Vagina (tissue), 2 donors: ENCODE measurements around the gene RAB5B. TPM values are rescaled to one million over a fixed set of nuclear protein-coding genes. Genes with fewer than 3 reads are reported as not detected.

Source experiments
- DNase-seq, 2 donors: peaks; one replicate each; pipeline ENCODE4 v3.0.0-alpha.2; 2017; ENCODE audit errors: extremely low spot score in 2 of 2
- H3K27ac ChIP-seq: fragments of 200-600 bp; sonication (generic); one replicate; pipeline ENCODE4 v1.5.1; 2019
- H3K27me3 ChIP-seq: fragments of 200-600 bp; sonication (generic); one replicate; pipeline ENCODE4 v1.5.1; 2019
- H3K36me3 ChIP-seq, 2 donors: fragments of 200-600 bp; sonication (generic); one replicate each; pipeline ENCODE4 v1.5.1; 2017 to 2019
- H3K4me1 ChIP-seq: fragments of 200-600 bp; sonication (generic); one replicate; pipeline ENCODE4 v1.5.1; 2019
- H3K4me3 ChIP-seq, 2 donors: fragments of 200-600 bp; sonication (generic); 1 replicate in 1 of 2; 2 replicates in 1 of 2; pipeline ENCODE4 v1.5.1; 2016 to 2019
- H3K9me3 ChIP-seq: fragments of 200-600 bp; sonication (generic); one replicate; pipeline ENCODE4 v1.5.1; 2019
- POLR2A ChIP-seq, 2 donors: fragments of 450-650 bp; IDR thresholded peaks; one replicate each; pipeline ENCODE4 v1.6.1; 2017; ENCODE audit warnings: antibody characterized with exemption in 2 of 2, mild to moderate bottlenecking in 2 of 2, moderate library complexity in 2 of 2
- POLR2AphosphoS5 ChIP-seq, 2 donors: sonication (generic); formaldehyde crosslinking; IDR thresholded peaks; one replicate each; pipeline ENCODE4 v1.9.0; 2017; ENCODE audit warnings: antibody characterized with exemption in 2 of 2, mild to moderate bottlenecking in 2 of 2, low read depth in 1 of 2; ENCODE audit not compliant: insufficient read depth in 1 of 2
- intact Hi-C: fragments of 100-400 bp; cut with DNase I; formaldehyde crosslinking; loops from one replicate; pipeline ENCODE4 v1.15.1; 2023
- total RNA-seq: library from RNA; depleted of rRNA; stranded (reverse); fragments of >200 nt; gene quantifications from one replicate; pipeline ENCODE4 v1.2.3, GENCODE V29; 2016
- TF ChIP-seq, protein P1 (sequence below), 3 experiments: fragments of 450-650 bp in 2 of 3; fragments of 200-600 bp in 1 of 3; sonication (generic) in 1 of 3; IDR thresholded peaks; one replicate each; pipeline ENCODE4 v1.5.1; 2017 to 2019; ENCODE audit warnings: antibody characterized with exemption in 3 of 3, mild to moderate bottlenecking in 2 of 3, moderate library complexity in 2 of 3

The RAB5B gene
- total RNA-seq, 1 donor from 2014 or later: 80.5 TPM

DNA sequence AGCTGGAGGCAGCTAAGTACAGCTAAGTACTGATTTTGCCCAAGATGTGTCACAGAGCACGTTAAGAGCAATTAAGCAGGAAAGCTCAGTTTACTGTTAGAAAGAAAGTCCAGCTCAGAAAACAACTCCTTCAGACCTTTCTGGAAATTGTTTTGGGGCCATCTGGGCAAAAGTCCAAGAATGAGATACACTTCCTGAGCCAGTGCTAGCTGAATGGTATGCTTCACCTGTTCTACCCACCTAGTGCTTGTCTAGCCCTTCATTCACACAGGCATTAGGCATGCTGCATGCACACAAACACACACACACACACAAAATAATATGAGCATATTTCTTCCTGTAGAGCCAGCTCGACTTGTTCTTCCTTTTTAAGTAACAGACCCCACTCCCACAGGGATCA, 40.3 kb downstream of the RAB5B start:
- no peak overlapping the region for H3K27ac ChIP-seq
- no peaks in the 10 kb centered on the region for H3K36me3 ChIP-seq
- DNase-seq: no peak
- H3K27me3 ChIP-seq: no peaks in the 10 kb centered on the region
- H3K4me3 ChIP-seq: no peak overlapping the region
- H3K4me1 ChIP-seq: no peaks in the 10 kb centered on the region
- H3K9me3 ChIP-seq: no peaks in the 10 kb centered on the region
- TF ChIP-seq, protein P1, sequence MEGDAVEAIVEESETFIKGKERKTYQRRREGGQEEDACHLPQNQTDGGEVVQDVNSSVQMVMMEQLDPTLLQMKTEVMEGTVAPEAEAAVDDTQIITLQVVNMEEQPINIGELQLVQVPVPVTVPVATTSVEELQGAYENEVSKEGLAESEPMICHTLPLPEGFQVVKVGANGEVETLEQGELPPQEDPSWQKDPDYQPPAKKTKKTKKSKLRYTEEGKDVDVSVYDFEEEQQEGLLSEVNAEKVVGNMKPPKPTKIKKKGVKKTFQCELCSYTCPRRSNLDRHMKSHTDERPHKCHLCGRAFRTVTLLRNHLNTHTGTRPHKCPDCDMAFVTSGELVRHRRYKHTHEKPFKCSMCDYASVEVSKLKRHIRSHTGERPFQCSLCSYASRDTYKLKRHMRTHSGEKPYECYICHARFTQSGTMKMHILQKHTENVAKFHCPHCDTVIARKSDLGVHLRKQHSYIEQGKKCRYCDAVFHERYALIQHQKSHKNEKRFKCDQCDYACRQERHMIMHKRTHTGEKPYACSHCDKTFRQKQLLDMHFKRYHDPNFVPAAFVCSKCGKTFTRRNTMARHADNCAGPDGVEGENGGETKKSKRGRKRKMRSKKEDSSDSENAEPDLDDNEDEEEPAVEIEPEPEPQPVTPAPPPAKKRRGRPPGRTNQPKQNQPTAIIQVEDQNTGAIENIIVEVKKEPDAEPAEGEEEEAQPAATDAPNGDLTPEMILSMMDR (IDR thresholded peaks at IDR 0.05): no peak
- no peak for TF ChIP-seq POLR2AphosphoS5 (IDR thresholded peaks at IDR 0.05; ENCODE audit: insufficient read depth in 1 of 2, low read depth in 1 of 2)
- no peak for TF ChIP-seq POLR2A (IDR thresholded peaks at IDR 0.05)
- intact Hi-C loops: no loop called here

DNA sequence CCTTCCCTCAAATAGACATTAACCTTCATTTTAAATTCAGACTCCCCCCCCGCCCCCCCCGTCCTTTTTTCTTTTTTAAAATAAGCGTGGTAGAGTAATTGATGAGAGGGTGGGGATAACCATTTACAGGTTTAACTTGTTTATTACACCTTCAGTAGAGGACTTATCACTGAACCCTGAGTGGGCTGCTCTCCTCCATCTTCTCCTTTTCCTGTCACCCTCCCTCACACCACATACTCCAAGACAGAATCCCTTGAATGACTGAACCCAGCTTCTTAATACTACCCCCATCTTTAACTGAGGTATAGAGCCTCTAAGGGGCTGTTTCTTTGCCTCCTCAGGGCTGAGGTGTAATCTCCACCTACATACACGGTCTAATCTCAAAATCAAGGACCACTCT, 43.3 kb downstream of the RAB5B start:
- peaks cover 24% of the 10 kb centered on the region for H3K4me1 ChIP-seq
- H3K36me3 ChIP-seq: no peaks in the 10 kb centered on the region
- intact Hi-C loops: no loop called here
- H3K4me3 ChIP-seq: no peak overlapping the region
- no peak overlapping the region for H3K27ac ChIP-seq
- no peaks in the 10 kb centered on the region for H3K27me3 ChIP-seq
- H3K9me3 ChIP-seq: no peaks in the 10 kb centered on the region
- TF ChIP-seq POLR2A (IDR thresholded peaks at IDR 0.05) (no peak), POLR2AphosphoS5 (IDR thresholded peaks at IDR 0.05; ENCODE audit: insufficient read depth in 1 of 2, low read depth in 1 of 2) (no peak)
- TF ChIP-seq, protein P1 (IDR thresholded peaks at IDR 0.05): no peak
- no peak for DNase-seq

DNA sequence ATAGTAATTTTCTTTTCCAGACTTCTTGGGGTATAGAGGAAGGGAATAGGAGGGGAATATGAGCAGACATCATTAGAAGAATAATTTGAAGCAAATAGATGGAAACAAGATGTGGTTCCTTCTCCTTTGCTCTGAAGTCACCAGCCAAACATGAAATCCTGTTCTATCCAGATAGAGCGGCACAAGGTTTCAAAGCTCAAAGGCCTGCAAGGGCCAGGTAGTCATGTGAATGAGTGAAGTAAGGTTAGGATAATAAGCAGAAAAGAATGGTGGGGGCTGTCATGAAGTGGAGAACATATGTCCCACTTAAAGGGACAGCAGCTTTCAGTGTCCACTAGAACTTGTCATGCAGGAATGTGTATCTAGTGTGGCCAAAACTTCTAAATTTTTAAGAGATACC, 44.5 kb downstream of the RAB5B start:
- H3K4me1 ChIP-seq: peaks cover 26% of the 10 kb centered on the region

DNA sequence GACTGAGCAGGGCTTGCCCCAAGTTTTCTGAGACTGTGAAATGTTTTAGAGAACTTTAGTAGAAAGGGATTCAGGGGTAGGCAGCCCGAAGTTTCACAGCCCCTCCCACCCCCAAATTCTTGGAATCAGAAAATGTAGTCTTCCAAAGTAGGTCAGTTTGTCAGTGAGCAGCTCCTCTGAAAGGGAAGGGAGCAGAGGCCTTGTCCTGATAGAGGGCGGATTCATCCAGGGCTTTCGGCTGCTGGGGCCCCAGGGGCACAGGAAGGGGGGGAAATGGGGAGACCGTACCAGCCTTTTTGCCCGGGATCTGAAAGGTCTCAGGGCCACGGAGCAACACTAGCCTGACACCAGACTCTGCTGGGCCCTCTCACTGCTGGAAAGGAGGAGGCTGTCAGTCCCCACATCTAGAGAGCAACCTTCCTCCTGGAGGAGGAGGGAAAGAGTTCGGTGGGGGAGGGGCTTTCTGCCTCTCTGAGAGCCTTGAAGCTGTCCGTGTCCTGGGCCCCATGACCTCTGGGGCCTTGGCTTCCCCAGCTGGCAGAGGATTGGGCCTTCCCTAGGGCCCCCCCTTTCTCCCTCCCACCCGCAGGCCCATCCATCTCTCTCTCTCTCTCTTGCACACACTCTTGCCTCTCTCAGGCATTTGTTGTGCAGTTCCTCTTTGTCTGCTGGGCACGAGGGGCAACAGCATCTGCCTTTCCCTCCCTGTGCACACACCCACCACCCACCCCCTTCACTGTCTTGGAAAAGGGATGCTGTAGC, 46.7 kb downstream of the RAB5B start, which contains the start of gene IKZF4:
Gene IKZF4 (plus strand): TSS at position 621 of the 762 bp plus-strand sequence. CDS start 451 bp downstream, outside the sequence.
- intact Hi-C loops: no loop called here
- peaks cover 26% of the 10 kb centered on the region for H3K4me1 ChIP-seq
- H3K27me3 ChIP-seq: no peaks in the 10 kb centered on the region
- DNase-seq: no peak
- peaks cover 0 to 2% of the 10 kb centered on the region in 2 donors for H3K36me3 ChIP-seq
- no peaks in the 10 kb centered on the region for H3K9me3 ChIP-seq
- TF ChIP-seq POLR2A (IDR thresholded peaks at IDR 0.05) (no peak), POLR2AphosphoS5 (IDR thresholded peaks at IDR 0.05; ENCODE audit: insufficient read depth in 1 of 2, low read depth in 1 of 2) (peak in 1 of 2 donors; percentile 43)
- peak within 1 kb of the TSS; percentile 82 for H3K27ac ChIP-seq
- H3K4me3 ChIP-seq: peak within 1 kb of the TSS; percentile 30 to 48

More for the DNA sequence above, 44.5 kb downstream of the RAB5B start:
- H3K27me3 ChIP-seq: no peaks in the 10 kb centered on the region
- no peaks in the 10 kb centered on the region for H3K9me3 ChIP-seq
- intact Hi-C loops: no loop called here
- H3K4me3 ChIP-seq: no peak overlapping the region
- H3K27ac ChIP-seq: no peak overlapping the region
- TF ChIP-seq, protein P1 (IDR thresholded peaks at IDR 0.05): no peak
- TF ChIP-seq POLR2A (IDR thresholded peaks at IDR 0.05): no peak
- TF ChIP-seq POLR2AphosphoS5 (IDR thresholded peaks at IDR 0.05; ENCODE audit: insufficient read depth in 1 of 2, low read depth in 1 of 2): no peak
- DNase-seq: no peak
- no peaks in the 10 kb centered on the region for H3K36me3 ChIP-seq

DNA sequence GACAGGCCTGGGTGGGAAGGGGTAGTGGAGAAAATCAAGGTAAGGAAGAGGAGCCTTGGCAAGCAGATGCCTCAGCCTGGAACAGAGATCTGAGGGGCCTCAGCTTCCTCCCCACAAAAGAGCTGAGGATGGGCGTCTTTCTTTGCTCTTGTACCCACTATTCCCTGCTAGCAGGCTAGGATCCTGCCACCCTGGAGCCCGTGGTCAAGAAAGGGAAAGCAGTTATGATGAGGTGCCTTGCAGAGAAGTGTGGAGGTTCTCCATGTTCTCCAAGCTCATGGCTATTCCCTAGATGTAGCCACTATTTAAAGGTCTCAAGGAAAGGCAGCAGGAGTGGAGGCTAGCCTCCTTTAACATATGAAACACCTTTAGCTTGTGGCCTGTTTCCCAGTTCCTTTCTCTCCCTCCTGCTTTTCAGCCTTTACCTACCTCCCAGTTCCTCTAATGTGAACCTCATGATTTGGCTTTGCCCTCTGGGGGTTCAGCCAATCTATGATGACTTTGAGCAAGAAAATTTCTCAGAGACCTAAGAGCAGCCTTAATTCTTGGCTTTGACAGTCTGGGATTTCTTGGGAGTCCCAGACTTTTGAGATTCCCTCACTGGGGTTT, 48.1 kb downstream of the RAB5B start:
- peaks cover 26% of the 10 kb centered on the region for H3K4me1 ChIP-seq
- intact Hi-C loops: no loop called here
- TF ChIP-seq, protein P1 (IDR thresholded peaks at IDR 0.05): no peak
- no peak for TF ChIP-seq POLR2AphosphoS5 (IDR thresholded peaks at IDR 0.05; ENCODE audit: insufficient read depth in 1 of 2, low read depth in 1 of 2)
- no peak for TF ChIP-seq POLR2A (IDR thresholded peaks at IDR 0.05)
- DNase-seq: no peak
- no peaks in the 10 kb centered on the region for H3K9me3 ChIP-seq
- H3K36me3 ChIP-seq: peaks cover 0 to 10% of the 10 kb centered on the region in 2 donors
- no peaks in the 10 kb centered on the region for H3K27me3 ChIP-seq
- H3K4me3 ChIP-seq: peak overlapping the region; percentile 30 to 48
- H3K27ac ChIP-seq: peak overlapping the region; percentile 82
